Coronary artery (tissue), 2 donors: ENCODE measurements around the gene RALGAPA2.

Source experiments
- DNase-seq: peaks from one replicate; pipeline ENCODE4 v3.0.0-alpha.2; 2017; ENCODE audit warnings: low spot score
- H3K27ac ChIP-seq, 2 donors: fragments of 200-600 bp; sonication (generic); one replicate each; pipeline ENCODE4 v1.5.1; 2016 to 2019
- H3K4me3 ChIP-seq: fragments of 200-600 bp; sonication (generic); 2 replicates; pipeline ENCODE4 v1.5.1; 2016; ENCODE audit warnings: mild to moderate bottlenecking, moderate library complexity
- TF ChIP-seq, protein P1 (sequence below): fragments of 200-600 bp; sonication (generic); IDR thresholded peaks from one replicate; pipeline ENCODE4 v1.5.1; 2019; ENCODE audit warnings: antibody characterized with exemption

The RALGAPA2 gene

DNA sequence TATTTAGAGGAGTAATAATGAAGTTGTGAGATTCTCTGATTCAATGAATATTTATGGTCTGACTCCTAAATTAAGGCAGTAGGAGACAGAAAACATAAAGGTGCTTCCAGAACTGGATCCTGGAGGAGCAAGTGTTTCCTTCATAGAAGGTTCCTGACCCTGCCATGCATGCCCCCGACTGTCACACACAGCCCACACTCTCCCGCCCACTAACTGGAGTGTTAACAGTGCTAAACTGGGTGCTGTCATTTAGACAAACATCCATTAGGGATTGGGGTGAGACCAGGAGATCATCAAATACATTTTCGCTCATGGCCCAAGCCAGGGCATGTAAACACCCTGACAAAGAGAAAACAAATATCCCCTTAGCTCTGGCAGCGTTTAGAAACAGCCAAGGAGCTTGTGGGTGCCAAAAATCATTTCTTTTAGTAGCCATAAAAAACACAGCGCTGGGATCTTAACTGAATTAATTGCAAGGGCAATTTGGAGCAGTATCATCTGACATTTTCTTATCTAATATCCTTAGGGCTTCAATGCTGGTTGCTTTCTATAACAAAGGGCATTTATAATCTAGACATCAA, 297.7 kb downstream of the RALGAPA2 start:
- H3K4me3 ChIP-seq, result no peak overlapping the region
- DNase-seq, result no peak

DNA sequence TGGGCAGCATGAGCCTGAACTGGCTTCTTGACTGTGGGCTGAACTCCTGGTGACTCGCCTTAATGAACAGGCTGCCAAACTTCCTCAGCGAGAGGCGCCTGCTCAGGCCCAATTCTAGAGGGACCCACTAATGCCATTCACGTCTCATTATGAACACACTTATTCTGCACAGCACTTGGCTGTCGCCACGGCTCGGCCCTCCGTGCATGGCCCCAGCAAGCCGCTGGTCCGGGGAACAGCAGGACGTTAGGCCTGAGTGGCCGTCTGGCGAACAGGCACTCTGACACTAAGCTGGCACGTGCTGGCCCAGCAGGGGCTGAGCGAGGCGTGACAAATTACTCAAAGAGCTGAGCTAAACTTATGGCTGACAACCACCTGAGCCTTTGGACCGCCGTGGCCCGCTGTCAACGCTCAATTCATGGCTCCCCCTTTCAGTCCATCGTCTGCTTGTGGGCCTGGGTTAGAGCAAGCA, 298.6 kb downstream of the RALGAPA2 start:
- no peak for DNase-seq
- no peak overlapping the region for H3K4me3 ChIP-seq
- TF ChIP-seq, protein P1, sequence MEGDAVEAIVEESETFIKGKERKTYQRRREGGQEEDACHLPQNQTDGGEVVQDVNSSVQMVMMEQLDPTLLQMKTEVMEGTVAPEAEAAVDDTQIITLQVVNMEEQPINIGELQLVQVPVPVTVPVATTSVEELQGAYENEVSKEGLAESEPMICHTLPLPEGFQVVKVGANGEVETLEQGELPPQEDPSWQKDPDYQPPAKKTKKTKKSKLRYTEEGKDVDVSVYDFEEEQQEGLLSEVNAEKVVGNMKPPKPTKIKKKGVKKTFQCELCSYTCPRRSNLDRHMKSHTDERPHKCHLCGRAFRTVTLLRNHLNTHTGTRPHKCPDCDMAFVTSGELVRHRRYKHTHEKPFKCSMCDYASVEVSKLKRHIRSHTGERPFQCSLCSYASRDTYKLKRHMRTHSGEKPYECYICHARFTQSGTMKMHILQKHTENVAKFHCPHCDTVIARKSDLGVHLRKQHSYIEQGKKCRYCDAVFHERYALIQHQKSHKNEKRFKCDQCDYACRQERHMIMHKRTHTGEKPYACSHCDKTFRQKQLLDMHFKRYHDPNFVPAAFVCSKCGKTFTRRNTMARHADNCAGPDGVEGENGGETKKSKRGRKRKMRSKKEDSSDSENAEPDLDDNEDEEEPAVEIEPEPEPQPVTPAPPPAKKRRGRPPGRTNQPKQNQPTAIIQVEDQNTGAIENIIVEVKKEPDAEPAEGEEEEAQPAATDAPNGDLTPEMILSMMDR, result no peak

More for the DNA sequence above, 297.7 kb downstream of the RALGAPA2 start:
- H3K27ac ChIP-seq, result no peak overlapping the region
- TF ChIP-seq, protein P1, result no peak

DNA sequence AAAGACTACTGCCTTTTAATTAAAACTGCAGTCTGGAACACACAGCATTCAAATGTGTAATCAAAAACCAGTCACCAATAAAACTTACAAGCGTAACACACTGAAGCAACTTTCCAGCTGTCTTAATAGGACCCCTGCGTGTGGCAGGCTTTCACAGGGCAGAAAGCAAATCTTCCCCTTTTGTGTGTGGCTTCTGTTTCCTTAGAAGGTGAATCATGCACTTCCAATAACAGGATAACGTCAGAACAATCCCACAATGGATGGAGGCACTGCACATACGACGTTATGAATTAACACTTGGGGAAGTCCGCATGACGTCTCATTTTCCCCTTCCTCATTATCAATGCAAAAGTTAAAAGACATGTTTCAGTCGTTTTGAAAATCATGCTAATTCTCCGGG, 299.7 kb downstream of the RALGAPA2 start:
- no peak overlapping the region for H3K4me3 ChIP-seq
- no peak for DNase-seq
- no peak overlapping the region for H3K27ac ChIP-seq
- TF ChIP-seq, protein P1, result no peak

More for the DNA sequence above, 298.6 kb downstream of the RALGAPA2 start:
- H3K27ac ChIP-seq, result no peak overlapping the region

DNA sequence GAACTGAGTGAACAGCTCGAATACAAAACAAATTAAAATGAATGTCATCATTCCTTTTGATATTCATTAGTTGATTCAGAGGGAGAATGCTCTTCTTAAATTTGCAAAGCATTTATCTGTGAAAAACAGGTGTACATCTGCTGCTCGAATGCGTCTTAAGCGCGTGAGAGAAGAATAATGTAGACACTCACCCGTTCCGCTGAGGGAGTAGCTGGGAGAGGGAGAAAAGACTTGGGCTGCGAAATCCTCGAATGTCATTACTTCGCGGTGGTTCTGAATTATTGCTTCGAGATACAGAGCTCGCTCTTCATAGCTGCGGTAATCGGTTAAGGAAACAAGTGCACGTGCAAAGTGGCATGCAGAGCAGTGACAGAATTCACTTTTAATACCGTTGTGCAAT, 300.6 kb downstream of the RALGAPA2 start:
- H3K4me3 ChIP-seq, result no peak overlapping the region
- TF ChIP-seq, protein P1, result no peak

DNA sequence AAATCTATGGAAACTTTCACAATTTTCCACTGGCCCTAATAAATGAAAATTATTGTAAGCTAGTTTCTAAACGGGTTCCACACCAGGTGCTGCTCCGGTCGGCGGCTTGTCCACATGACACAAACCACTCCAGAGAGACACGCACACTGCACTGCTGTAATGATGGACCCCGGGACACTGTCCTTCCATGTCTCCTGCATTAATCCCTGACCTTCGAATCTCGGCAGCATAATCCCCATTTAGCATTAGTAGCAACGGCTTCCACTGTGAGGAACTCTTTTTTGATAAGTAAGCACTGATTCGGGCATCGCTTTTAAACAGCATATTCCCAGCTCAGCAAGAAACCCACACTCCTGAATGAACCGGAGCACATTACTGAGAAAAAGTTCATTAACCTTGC, 301.0 kb downstream of the RALGAPA2 start:
- no peak for DNase-seq
- Histone ChIP-seq H3K4me3 (no peak overlapping the region), H3K27ac (no peak overlapping the region)
- TF ChIP-seq, protein P1, result no peak

More for the DNA sequence above, 300.6 kb downstream of the RALGAPA2 start:
- no peak overlapping the region for H3K27ac ChIP-seq
- DNase-seq, result no peak

DNA sequence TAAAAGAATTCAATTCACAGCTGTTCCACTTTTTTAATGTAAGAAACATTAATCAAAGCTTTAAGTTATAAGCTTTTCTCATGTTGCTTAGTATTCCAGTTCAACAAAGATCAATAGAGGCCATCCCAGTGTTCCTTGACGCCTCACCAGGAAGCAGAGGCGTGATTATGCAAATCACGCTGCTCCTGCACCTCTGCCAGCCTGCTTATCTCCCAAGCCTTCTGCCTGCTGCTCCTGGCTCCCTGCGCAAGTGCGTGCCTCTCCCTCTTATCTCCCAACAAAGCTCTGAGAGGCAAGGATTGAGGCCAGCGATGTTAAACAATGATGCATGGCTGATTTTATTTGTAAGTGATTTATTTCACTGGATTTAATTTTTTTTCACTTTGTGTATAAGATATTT, 301.8 kb downstream of the RALGAPA2 start:
- no peak overlapping the region for H3K27ac ChIP-seq
- DNase-seq, result no peak
- TF ChIP-seq, protein P1, result no peak
- no peak overlapping the region for H3K4me3 ChIP-seq

DNA sequence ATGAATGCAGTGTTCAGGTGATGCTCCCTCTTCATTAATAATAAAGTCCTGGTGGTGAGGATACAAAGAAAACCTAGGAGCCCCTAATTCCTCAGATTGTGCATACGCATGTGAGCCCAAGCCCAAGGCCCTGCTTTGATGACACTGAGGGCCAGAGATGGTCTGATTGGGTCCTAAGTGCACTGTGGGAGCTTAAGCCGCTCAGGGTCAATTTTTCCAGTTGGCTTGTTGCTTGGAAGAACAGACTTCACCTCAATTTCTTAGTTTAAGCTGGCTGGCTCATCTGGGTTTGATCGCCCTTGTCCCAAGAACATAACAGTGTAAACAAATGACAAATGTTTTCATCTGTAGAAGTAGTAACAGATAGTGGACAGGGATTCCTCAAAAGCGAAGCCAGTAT, 303.1 kb downstream of the RALGAPA2 start:
- Histone ChIP-seq H3K4me3 (no peak overlapping the region), H3K27ac (no peak overlapping the region)
- TF ChIP-seq, protein P1, result no peak
- DNase-seq, result no peak
